Activated gamma-delta T cell treated with anti-CD3 and anti-CD28 coated beads, Interleukin-2, amount 50 U/mL, for 16 hours (primary cell): ENCODE results near the gene ZAP70.

Experiments used
- DNase-seq: peaks from one replicate; pipeline ENCODE4 v3.0.0-alpha.2; 2020; ENCODE audit warnings: low read depth

The ZAP70 gene

GRCh38 chr2:97734061-97735051 lies 21.0 kb downstream of the ZAP70 start:
- no peak for DNase-seq

- DNase-seq, result no peak
These were observed 21.8 kb downstream of the ZAP70 start for GRCh38 chr2:97735161-97735561.

- no peak for DNase-seq
These were observed 22.8 kb downstream of the ZAP70 start for GRCh38 chr2:97736185-97736584.

DNA sequence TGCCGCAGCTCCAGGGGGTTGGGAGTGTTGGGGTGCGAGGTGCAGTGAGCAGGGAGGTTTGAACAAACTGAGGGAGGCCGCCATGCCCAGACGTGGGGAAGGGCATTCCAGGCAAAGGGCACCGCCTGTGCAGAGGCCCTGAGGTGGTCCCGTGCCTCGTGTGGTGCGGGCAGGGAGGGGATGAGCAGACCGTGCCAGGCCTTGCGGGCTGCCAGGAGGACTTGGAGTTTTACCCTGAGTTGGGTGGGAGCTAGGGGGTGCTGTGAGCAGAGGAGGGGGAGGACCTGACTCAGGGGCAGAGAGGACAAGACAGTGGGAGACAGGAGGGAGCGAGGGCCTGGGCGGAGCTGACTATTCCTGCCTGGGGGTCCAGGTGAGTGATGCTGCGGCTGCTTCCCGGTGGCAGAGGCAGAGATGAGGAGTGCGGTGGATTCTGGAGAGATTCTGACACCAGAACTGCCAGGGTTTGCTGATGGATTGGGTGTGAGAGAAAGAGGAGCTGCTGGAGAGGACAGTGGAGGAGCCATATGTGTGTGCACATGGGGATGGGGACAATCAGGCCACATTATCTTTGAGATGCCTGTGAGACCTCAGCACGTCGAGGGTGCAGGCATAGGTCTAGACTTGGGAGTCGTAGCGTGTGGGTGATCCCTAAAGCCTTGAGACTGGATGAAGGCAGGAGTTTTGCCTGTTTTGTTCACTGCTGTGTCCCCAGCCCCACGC lies 23.4 kb downstream of the ZAP70 start:
- DNase-seq, result no peak

DNA sequence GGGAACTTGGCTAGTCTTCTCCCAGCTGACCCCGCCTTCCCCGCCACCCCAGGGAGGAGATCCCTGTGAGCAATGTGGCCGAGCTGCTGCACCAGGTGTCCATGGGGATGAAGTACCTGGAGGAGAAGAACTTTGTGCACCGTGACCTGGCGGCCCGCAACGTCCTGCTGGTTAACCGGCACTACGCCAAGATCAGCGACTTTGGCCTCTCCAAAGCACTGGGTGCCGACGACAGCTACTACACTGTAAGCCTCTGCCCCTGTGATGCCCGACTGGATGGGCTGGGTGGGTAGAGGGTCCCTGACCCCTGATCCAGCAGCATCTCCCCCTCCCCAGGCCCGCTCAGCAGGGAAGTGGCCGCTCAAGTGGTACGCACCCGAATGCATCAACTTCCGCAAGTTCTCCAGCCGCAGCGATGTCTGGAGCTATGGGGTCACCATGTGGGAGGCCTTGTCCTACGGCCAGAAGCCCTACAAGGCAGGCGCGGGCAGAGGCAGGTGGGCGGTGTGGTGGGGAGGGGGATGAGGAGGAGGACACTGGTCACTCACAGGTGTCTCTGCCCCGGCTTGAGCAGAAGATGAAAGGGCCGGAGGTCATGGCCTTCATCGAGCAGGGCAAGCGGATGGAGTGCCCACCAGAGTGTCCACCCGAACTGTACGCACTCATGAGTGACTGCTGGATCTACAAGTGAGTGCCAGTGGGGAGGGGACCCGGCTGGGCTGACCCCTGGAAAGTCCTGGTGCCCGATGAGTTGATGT lies 24.2 kb downstream of the ZAP70 start:
- DNase-seq, result no peak

GRCh38 chr2:97738179-97739019 lies 25.0 kb downstream of the ZAP70 start:
- DNase-seq, result no peak

DNA sequence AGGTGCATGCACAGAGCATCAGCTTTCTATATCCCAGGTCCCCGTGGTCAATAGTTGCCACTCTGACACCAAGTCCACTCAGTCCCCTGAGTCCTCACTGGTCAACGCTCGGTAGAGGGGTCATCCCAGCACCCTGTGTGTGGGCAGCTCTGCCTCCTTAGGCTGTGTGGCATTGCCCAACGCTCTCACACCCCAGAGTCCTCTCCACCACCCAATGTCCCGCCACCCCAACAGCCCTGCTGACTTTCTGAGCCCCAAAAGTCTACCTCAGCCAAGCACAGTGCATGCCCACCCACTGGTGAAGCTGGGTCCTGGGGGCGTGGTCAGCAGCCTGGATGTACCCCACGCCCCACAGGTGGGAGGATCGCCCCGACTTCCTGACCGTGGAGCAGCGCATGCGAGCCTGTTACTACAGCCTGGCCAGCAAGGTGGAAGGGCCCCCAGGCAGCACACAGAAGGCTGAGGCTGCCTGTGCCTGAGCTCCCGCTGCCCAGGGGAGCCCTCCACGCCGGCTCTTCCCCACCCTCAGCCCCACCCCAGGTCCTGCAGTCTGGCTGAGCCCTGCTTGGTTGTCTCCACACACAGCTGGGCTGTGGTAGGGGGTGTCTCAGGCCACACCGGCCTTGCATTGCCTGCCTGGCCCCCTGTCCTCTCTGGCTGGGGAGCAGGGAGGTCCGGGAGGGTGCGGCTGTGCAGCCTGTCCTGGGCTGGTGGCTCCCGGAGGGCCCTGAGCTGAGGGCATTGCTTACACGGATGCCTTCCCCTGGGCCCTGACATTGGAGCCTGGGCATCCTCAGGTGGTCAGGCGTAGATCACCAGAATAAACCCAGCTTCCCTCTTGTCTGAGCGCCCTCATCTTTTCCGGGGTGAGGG lies 25.9 kb downstream of the ZAP70 start:
- DNase-seq, result no peak

- no peak for DNase-seq
These were observed 26.5 kb downstream of the ZAP70 start for GRCh38 chr2:97739893-97740245.

DNA sequence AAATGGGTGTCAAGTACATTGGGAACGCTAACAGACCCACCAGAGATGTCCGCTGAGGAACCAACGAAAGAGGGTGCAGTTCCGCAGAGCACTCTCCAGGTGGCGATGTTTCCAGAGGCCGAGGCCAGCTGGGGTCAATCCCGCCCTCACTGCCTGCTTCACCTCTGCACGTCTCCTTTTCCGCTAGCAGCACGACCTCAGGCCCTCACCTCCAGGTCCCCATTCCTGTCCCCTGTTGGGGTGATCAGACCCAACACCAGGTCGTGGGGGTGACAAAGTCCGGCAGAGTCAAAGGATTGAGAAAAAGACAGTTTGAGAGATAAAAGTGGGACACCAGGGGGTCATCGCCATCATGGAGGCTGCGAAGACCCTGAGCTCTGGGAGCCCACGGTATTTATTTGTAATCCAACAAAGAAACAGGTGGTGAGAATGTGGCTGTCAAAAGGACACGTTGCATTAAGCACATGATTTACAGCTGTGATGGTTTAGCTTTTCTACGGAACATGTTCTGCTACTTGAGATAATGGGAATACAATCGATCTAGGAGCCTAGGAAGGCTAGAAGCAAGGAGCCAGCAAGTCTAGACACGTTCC lies 27.3 kb downstream of the ZAP70 start:
- DNase-seq, result peak; percentile 23

GRCh38 chr2:97741251-97741650 lies 27.9 kb downstream of the ZAP70 start:
- no peak for DNase-seq

DNA sequence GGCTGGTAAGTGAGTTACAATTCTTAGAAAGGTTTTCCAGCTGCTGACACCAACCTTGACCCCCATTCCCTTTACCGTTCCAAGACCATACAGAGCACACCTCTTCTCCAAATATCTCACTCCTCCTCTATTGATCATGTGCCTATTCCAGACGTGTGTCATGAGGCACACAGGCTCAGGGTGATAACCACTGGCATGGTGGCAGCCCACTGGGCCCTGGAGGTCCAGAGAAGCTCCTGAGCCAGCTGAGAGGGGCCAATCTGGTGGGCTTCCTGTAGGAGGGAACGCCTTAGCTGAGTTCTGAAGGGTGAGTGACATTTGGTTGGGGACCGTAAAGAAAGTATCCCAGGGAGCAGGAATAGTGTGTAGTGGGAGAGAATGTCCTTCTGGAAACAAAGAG lies 28.3 kb downstream of the ZAP70 start:
- no peak for DNase-seq

DNA sequence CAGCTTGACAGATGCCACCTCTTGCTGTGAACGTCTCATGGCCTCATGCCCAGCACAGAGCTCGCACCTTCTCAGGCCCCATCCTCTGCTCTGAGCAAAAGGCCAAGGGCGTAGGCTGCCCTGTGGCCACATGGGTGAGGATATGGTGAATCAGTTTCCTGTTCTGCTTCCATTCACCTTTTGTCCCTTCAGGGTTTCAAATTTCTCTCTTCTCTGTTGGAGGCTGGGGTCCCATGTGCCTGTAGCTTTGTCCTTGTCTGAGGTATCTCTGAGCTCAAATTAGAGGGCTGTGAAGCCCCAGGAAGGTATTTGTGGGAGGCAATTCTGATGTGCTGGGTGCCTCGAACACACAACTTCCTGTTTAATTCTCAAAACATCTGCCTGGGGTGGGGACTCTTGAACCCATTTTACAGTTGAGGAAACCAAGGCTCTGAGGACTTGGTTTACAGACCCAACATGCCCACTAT lies 29.0 kb downstream of the ZAP70 start:
- DNase-seq, result peak; percentile 15

GRCh38 chr2:97743913-97744312 lies 30.5 kb downstream of the ZAP70 start:
- no peak for DNase-seq

DNA sequence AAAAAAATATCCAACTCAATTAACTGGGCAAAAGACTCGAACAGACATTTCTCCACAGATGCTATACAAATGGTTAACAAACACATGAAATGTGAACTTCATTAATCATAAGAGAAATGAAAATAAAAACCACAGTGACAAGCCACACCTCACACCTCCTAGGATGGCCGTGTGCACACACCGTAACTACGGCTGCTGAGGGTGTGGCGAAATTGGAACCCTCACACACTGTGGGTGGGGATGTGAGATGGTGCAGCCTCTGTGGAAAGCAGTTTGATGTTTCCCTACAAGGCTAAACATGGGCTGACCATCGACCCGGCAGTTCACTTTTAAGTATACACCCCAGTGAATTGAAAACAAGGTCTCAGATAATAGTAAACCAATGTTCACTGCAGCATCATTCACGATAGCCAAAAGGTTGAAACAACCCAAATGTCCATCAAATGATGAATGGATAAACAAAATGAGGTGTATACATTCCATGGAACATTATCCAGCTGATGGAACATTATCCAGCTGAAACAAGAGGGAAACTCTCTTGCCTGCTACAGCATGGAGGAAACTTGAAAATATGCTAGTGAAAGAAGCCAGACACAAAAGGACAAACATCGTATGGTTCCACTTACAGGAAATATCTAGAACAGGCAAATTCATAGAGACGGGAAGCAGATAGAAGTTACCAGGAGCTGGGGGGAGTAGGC lies 32.2 kb downstream of the ZAP70 start:
- peak; percentile 40 for DNase-seq

- DNase-seq, result no peak
These were observed 33.9 kb downstream of the ZAP70 start for GRCh38 chr2:97747285-97747684.

DNA sequence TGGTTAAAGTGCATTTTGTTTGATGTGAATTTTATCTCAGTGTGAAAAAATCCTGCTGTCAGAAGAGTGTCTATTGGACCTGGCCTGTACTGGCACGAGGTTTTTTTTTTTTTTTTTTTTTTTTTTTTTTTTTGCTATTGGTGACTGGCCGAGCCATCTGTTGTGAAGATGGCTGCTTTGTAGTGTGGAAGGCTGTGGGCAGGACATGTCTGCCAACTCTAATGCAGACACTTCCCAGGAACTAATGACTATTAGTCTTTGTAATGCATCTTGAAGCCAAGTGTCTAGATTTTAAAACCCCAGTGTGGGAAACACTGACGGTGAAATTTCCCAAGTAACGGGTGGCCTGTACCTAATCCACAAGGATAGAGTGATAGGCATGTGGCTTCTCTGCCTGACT lies 34.3 kb downstream of the ZAP70 start:
- DNase-seq, result no peak

GRCh38 chr2:97749581-97749980 lies 36.2 kb downstream of the ZAP70 start:
- no peak for DNase-seq

- DNase-seq, result no peak
These were observed 36.6 kb downstream of the ZAP70 start for GRCh38 chr2:97750017-97750416.

GRCh38 chr2:97751752-97752151 lies 38.4 kb downstream of the ZAP70 start:
- no peak for DNase-seq
